Measurements from ENCODE around the gene TBC1D22B.
"Not testable (repeated sequence)": the region's sequence is repeated elsewhere in the genome, so short reads cannot be mapped to it uniquely, and the experiment has no call there.

The TBC1D22B gene

GRCh38 chr6:37298958-37299357 is 41.4 kb downstream of the TBC1D22B start:
- in situ Hi-C loops (cut with MboI; ENCODE audit: low sequenced_read_pairs) = no loop called here

DNA sequence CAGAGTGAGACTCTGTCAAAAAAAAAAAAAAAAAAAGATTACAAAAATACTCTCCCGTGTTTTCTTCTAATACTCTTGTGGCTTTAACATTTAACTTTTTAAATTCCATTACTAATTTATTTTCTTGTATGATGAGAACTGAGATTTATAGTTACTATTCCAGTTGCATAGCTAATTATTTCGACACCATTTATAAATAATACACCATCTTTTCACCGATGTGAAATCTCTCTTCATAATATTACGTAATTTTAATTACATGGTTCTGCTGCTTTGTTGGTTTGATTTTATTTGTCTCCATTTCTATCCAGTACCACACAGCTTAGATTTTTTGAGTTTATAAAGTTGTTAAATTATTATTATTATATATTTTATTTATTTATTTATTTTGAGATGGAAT is 42.4 kb downstream of the TBC1D22B start:
- in situ Hi-C loops (cut with MboI; ENCODE audit: low sequenced_read_pairs) = no loop called here

GRCh38 chr6:37302086-37302686 is 44.6 kb downstream of the TBC1D22B start:
- in situ Hi-C loops (cut with MboI; ENCODE audit: low sequenced_read_pairs) = no loop called here

GRCh38 chr6:37303091-37303660 is 45.6 kb downstream of the TBC1D22B start:
- in situ Hi-C loops (cut with MboI; ENCODE audit: low sequenced_read_pairs) = no loop called here

GRCh38 chr6:37303891-37304503 is 46.4 kb downstream of the TBC1D22B start:
- in situ Hi-C loops (cut with MboI; ENCODE audit: low sequenced_read_pairs) = no loop called here

DNA sequence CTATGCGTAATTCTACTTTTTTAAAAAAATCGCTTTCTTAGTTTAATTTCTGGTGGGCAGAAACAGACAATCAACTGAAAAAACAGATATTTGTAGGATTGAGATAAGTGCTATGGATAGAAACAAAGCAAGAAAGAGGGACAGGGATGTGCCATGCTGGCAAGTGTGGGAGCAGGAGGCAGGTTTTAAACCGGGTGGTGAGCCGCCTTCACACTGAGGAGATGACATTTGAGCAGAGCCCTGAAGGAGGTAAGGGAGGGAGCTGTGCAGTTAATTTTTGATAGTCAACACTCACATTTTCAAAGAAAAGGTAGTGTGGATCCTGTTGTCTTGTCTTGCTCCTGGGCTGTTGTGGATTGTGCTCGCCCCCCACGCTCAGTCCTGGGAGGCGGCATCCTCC is 47.2 kb downstream of the TBC1D22B start:
- in situ Hi-C loops (cut with MboI; ENCODE audit: low sequenced_read_pairs) = no loop called here

DNA sequence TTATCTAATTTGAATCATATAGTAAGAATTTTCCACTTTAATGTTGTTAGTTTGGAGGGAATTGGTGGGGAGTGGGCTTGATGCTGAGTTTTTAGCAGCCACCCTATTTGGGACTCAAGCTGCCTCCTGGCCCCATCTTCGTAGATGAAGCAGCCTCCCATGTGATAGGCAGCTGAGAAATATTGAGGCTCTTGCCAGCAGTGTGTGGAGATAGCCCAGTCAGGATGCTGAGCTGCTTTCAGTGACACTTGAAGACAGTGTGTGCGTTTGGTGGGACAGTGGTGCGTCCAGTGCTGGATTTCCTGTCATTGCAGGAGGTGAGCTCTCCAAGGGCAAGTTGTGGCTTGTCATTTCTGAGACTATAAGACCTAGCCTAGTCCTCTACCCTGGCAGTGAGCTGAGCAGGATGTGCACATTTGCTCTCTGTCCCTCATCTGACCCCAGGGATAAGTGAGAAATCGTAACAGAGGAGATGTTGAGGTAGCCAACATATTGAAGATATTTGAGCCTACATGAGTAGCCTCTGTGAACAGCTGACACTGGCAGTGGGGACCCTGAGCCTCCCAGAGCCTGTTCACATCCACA is 48.4 kb downstream of the TBC1D22B start:
- in situ Hi-C loops (cut with MboI; ENCODE audit: low sequenced_read_pairs) = no loop called here

GRCh38 chr6:37306624-37307222 is 49.2 kb downstream of the TBC1D22B start:
- in situ Hi-C loops (cut with MboI; ENCODE audit: low sequenced_read_pairs) = no loop called here

DNA sequence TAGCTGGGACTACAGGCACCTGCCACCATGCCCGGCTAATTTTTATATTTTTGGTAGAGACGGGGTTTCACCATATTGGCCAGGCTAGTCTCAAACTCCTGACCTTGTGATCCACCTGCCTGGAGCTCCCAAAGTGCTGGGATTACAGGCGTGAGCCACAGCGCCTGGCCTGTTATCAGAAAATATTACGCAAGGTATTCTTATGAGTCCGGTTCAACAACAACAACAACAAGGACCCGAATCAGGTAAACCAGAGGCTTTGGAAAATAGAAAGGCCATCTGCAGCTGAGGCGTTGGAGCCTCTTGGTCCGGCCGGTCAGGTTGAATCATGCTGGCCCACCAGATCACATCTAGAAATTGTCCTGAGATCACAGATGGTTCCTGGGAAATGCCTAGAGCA is 49.9 kb downstream of the TBC1D22B start:
- in situ Hi-C loops (cut with MboI; ENCODE audit: low sequenced_read_pairs) = not testable (repeated sequence)

DNA sequence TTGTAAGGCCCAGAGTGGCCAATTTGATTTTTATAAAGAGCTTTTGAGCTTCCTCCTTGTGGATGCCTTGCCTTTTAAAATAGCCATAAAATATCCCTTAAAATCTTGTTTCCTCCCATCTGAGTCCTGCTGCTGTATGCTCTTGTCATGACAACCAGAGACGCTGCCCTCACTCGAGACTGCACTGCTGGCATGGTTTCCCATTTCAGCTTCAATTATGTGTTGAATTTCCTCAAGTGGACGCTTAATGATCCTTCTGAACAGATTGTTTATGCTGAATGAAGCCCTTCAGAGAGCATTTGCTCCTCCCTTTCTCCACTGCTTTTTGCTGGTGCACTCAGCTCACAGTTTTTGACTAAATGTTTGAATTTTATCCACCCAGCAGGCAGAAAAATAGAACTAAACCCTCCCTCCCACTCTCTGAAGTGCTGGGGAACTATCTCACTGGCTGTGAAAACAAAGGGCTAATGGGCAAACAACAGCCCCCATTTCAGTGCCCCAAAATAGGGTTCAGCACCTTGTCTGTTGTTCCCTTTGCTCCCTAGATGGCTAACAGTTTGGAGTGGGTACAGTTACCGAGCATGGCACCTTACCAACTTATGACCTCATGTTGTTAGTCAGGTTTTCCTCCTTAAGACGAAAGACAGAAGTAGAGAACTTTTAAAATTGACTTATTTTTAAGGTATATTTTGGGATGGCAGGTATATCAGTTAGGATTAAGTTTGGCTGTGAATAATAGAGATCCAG is 50.7 kb downstream of the TBC1D22B start:
- in situ Hi-C loops (cut with MboI; ENCODE audit: low sequenced_read_pairs) = no loop called here

DNA sequence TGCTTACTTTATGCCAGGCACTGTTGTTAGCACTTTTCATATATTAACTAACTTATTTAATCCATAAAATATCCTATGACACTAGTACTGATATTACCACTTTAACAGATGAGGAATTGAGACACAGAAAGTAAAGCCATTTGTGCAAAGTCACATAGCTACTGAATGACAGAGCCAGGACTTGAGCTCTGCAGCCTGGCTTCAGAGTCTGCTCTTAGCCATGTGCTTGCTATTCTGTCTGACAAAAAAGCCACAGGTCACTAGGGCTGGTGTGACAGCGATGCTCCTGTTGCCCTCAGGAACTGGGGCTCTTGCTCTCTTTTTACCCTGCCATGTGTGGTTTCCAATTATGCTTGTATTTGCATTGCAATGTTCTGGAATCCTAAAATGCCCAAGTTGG is 51.5 kb downstream of the TBC1D22B start:
- in situ Hi-C loops (cut with MboI; ENCODE audit: low sequenced_read_pairs) = no loop called here

DNA sequence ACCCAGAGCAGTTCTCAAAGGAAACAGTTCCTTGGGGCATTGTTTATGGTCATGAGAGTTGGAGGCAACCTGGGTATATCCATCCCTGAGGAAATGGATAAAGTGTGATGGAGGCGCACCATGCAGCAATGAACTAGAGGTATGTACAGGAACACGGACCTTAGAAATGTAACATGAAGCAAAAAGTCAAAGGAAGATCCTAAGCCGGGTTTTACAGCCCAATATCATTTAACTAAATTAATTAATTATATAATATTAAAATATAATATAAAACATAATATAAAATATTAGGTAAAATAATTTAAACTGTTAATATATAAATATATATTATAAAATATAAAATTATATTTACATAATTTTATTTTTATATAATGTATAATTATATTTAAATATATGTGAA is 52.1 kb downstream of the TBC1D22B start:
- in situ Hi-C loops (cut with MboI; ENCODE audit: low sequenced_read_pairs) = no loop called here

GRCh38 chr6:37310966-37311365 is 53.4 kb downstream of the TBC1D22B start:
- in situ Hi-C loops (cut with MboI; ENCODE audit: low sequenced_read_pairs) = no loop called here

DNA sequence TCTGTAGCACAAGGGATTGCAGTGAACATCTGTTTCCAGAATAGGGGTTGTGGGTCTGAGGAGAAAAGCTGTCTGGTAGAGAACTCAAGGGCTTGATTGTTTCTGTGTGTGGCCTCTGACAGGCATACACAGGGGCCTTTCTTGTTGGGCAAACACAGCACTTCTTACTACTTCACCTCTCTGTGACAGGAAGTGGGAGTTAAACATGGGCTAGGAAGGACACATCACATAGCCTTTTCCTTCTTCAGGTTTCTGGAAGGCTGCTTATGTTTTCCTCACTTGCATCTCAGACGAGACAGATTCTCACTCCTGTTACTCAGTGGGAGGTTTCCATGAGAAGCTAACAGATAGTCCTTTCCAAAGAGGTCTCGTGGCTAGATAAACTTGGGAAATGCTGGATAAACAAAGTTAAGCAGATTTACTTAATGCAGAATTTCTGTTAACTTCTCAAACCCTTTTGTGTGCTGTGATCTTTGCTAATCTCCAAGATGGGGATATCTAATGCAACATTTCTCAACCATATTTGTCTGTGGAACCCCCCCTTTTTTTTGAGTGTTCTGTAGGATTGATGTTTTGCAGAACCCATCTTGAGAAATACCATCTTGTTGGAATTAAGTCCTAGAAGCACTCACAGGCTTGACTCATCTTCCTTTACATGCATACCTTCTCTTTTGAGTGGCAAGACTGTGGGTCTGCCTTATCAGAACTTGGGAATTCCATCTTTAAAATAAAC is 54.3 kb downstream of the TBC1D22B start:
- in situ Hi-C loops (cut with MboI; ENCODE audit: low sequenced_read_pairs) = no loop called here

DNA sequence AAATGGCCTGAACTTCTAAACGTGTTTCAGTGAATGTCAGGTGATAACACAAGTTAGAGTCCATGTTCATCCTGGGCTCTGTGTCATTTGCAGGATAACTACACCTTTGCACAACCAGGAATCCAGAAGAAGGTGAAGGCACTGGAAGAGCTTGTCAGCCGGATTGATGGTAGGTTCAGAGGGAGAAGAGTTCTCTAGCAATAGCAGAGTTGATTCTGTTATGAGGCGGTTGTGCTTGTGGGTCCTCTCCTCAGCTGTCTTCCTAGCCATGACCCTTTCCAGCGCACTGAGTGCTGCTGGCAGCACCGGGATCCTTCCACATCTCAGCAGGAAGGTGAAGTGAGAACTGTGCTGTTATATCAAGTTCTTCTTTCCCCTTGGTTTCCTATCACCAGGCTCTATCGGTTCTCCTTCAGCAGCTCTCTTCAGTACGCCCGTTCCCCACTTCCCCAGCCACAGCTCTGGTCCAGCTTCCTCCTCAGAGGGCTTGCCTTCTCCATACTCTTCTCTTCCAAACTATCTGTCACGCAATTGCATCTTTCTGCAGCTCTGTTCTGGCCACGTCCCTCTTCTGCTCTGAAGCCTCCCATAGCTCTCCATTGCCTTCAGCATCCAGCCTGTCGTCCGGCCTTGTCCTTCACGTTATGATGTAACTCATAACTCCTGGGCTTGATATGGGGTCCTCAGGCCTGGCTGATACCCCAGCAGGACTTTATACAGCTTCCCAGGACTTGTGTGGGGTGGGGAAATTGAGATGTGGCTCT is 56.3 kb downstream of the TBC1D22B start:
- in situ Hi-C loops (cut with MboI; ENCODE audit: low sequenced_read_pairs) = no loop called here

GRCh38 chr6:37314487-37315156 is 57.0 kb downstream of the TBC1D22B start:
- in situ Hi-C loops (cut with MboI; ENCODE audit: low sequenced_read_pairs) = no loop called here

DNA sequence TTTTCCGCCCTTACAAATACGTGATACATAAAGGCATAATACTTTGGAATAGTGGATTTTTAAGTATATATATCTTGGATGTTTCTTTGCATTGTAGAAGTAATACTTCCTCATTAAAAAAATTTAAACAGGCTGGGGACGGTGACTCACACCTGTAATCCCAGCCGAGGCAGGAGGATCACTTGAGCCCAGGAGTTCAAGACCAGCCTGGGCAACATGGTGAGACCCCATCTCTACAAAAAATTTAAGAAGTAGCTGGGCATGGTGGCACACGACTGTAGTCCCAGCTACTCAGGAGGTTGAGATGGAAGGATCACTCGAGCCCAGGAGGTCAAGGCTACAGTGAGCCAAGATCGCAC is 57.6 kb downstream of the TBC1D22B start:
- in situ Hi-C loops (cut with MboI; ENCODE audit: low sequenced_read_pairs) = no loop called here

GRCh38 chr6:37316071-37316470 is 58.5 kb downstream of the TBC1D22B start:
- in situ Hi-C loops (cut with MboI; ENCODE audit: low sequenced_read_pairs) = no loop called here

DNA sequence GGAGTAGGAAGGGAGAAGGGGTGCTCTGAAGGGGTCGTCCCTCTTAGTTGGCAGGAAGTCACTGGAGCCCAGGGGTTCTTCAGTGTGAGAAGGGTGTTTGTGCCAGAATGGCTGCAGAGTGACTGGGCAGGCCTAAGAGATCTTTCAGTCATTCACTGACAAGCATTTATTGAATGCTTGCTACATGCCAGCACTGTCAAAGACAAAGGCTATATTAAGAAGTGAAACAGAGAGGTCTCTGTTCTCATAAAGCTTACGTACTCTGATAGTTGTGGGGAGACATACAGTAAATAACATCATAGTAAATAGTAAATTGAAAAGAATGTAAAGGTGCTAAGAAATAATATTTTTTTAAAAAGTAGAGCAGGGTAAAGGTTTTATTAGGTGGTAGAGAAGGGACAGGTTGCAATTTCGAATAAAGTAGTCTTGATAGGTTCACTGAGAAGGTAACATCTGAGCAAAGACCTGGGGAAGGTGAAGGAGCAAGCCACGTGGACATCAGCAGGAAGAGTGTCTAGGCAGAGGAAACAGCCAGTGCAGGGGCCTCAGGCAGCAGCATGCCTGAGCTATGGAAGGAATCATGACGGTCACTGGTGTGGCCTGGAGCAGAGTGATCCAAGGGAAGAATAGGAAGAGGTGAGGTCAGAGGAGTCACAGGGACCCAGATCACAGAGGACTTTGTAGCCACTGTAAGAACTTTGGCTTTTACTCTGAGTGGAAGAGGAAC is 59.9 kb downstream of the TBC1D22B start:
- in situ Hi-C loops (cut with MboI; ENCODE audit: low sequenced_read_pairs) = no loop called here
